ENCODE results near the gene MDFIC2. TPM values are rescaled to one million over a fixed set of nuclear protein-coding genes. Genes with fewer than 3 reads are reported as not detected.
"Not testable (repeated sequence)": the region's sequence is repeated elsewhere in the genome, so short reads cannot be mapped to it uniquely, and the experiment has no call there.

MDFIC2 gene
- total RNA-seq, 1 donor from 2014 or later = not detected

GRCh38 chr3:70256566-70256965 is 55.9 kb downstream of the MDFIC2 start:
- peak; percentile 14 for DNase-seq (ENCODE audit: low read depth)

GRCh38 chr3:70250492-70250891 is 61.9 kb downstream of the MDFIC2 start:
- no peak for DNase-seq (ENCODE audit: low read depth)

- DNase-seq (ENCODE audit: low read depth) = peak; percentile 30
Observed at GRCh38 chr3:70249509-70250160, 62.8 kb downstream of the MDFIC2 start.

GRCh38 chr3:70248856-70249255 is 63.6 kb downstream of the MDFIC2 start:
- DNase-seq (ENCODE audit: low read depth) = no peak

GRCh38 chr3:70247955-70248354 is 64.5 kb downstream of the MDFIC2 start:
- peak; percentile 57 for DNase-seq (ENCODE audit: low read depth)

- DNase-seq (ENCODE audit: low read depth) = no peak
Observed at GRCh38 chr3:70245746-70246525, 66.5 kb downstream of the MDFIC2 start.

- DNase-seq (ENCODE audit: low read depth) = no peak
Observed at GRCh38 chr3:70244422-70244821, 68.0 kb downstream of the MDFIC2 start.

GRCh38 chr3:70242297-70242882 is 70.0 kb downstream of the MDFIC2 start:
- DNase-seq (ENCODE audit: low read depth) = no peak

- no peak for DNase-seq (ENCODE audit: low read depth)
Observed at GRCh38 chr3:70233812-70234211, 78.6 kb downstream of the MDFIC2 start.

- no peak for DNase-seq (ENCODE audit: low read depth)
Observed at GRCh38 chr3:70233112-70233511, 79.3 kb downstream of the MDFIC2 start.

- DNase-seq (ENCODE audit: low read depth) = no peak
Observed at GRCh38 chr3:70231266-70231701, 81.2 kb downstream of the MDFIC2 start.

- DNase-seq (ENCODE audit: low read depth) = no peak
Observed at GRCh38 chr3:70227437-70227836, 85.0 kb downstream of the MDFIC2 start.

GRCh38 chr3:70225146-70225545 is 87.3 kb downstream of the MDFIC2 start:
- DNase-seq (ENCODE audit: low read depth) = no peak

- no peak for DNase-seq (ENCODE audit: low read depth)
Observed at GRCh38 chr3:70224337-70224736, 88.1 kb downstream of the MDFIC2 start.

- no peak for DNase-seq (ENCODE audit: low read depth)
Observed at GRCh38 chr3:70218471-70218870, 94.0 kb downstream of the MDFIC2 start.

- DNase-seq (ENCODE audit: low read depth) = not testable (repeated sequence)
Observed at GRCh38 chr3:70211274-70211673, 101.2 kb downstream of the MDFIC2 start.

GRCh38 chr3:70201975-70202374 is 110.5 kb downstream of the MDFIC2 start:
- no peak for DNase-seq (ENCODE audit: low read depth)

- DNase-seq (ENCODE audit: low read depth) = no peak
Observed at GRCh38 chr3:70189884-70190473, 122.5 kb downstream of the MDFIC2 start.

- no peak for DNase-seq (ENCODE audit: low read depth)
Observed at GRCh38 chr3:70186221-70186620, 126.2 kb downstream of the MDFIC2 start.

- no peak for DNase-seq (ENCODE audit: low read depth)
Observed at GRCh38 chr3:70185661-70186060, 126.8 kb downstream of the MDFIC2 start.

GRCh38 chr3:70183781-70184504 is 128.5 kb downstream of the MDFIC2 start:
- DNase-seq (ENCODE audit: low read depth) = no peak

GRCh38 chr3:70182166-70182565 is 130.3 kb downstream of the MDFIC2 start:
- DNase-seq (ENCODE audit: low read depth) = no peak
